GM18951 (cell line): ENCODE measurements around the gene EYS.

Experiments
- POLR2A ChIP-seq: IDR thresholded peaks from 4 replicates; pipeline ENCODE4 v1.6.1; 2011; ENCODE audit warnings: mild to moderate bottlenecking; ENCODE audit not compliant: insufficient read length, insufficient read depth; ENCODE audit errors: extremely low read depth
- in situ Hi-C: fragments of 300-500 bp; cut with MboI; formaldehyde crosslinking; loops from one replicate; pipeline ENCODE4 v1.12.0; 2022; ENCODE audit warnings: low sequenced_read_pairs, mixed read lengths, inconsistent platforms; ENCODE audit not compliant: unreplicated experiment

The EYS gene

DNA sequence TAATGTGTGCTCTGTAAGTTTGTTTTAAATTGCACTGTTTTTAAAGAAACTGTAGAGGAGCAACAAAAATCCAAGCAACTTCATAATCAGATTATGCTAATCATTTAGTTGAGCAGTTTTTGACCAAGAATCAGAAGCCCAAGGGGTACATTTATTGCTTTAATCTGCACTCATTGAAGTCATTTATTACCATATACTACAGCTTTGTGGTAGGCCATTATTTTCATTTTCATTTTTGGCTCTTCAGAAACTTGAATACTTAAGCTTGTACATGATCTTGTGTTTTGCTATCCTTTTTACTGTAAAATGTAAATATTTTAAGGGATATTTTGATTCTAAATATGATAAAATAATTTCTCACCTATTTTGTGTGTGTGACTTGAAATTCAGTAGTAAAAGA lies 1992.9 kb downstream of the EYS start:
- no peak for TF ChIP-seq POLR2A
- in situ Hi-C loops, result no loop called here

DNA sequence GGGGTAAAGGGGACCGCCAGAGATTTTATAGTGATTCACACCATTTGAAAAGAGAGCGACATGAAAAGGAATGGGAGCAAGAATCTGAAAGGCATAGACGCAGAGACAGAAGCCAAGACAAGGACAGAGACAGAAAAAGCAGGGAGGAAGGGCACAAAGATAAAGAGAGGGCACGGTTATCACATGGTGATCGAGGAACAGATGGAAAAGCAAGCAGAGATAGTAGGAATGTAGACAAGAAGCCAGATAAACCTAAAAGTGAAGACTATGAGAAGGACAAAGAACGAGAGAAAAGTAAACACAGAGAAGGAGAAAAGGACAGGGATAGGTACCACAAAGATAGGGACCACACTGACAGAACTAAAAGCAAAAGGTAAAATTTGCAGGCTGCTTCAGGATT lies 1993.7 kb downstream of the EYS start:
- in situ Hi-C loops, result no loop called here
- no peak for TF ChIP-seq POLR2A

DNA sequence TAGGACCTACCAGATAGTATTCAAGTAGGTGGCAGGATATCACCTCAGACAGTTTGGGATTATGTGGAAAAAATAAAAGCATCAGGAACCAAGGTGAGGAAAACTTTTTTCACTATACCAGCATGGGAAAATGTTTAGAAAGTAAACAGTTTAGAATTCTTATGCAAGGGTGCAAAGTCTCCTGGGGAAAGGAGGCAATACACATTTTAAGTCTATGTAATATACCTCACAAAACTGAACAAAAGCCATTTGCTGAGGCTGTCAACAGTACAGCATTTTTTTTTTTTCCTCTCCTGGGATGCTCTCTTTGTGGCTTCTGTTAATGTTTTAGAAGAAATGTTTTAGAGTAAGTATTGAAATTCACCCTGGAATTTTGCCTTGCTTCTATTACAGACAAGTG lies 1997.9 kb downstream of the EYS start:
- in situ Hi-C loops, result no loop called here
- TF ChIP-seq POLR2A, result no peak

DNA sequence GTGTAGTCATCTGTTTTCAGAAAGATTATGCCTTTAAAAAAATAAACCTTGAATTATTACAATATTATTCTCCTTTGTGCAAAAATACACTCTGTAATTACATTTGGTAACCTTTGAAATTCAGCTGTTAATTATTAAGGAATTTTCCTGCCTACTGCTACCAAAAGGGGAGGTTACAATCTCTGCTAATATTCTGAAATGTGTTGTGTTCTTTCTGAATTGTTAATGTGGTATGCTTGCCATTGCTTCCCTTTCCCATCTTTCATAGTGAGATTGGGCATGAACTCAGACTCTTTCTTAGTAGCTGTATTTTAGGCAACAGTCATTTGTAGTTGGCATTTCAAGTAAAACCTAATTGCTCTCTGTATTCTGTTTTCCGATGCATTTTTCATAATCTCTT lies 1998.4 kb downstream of the EYS start:
- no peak for TF ChIP-seq POLR2A
- in situ Hi-C loops, result no loop called here

DNA sequence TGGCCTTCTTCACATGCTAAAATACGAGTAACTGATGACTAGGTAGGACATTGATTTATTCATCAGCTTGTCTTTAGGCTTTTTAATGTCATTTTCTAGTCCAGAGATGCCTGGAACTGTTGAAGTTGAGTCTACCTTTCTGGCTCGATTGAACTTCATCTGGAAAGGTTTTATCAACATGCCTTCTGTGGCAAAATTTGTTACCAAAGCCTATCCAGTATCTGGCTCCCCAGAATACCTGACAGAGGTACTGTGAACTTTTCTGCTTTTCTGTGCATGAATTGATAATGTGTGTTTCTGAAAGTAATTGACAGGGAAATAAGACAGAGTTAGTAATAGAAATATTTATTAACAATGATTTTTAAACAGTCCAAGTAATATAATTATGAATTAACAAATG lies 2000.4 kb downstream of the EYS start:
- in situ Hi-C loops, result no loop called here
- no peak for TF ChIP-seq POLR2A

DNA sequence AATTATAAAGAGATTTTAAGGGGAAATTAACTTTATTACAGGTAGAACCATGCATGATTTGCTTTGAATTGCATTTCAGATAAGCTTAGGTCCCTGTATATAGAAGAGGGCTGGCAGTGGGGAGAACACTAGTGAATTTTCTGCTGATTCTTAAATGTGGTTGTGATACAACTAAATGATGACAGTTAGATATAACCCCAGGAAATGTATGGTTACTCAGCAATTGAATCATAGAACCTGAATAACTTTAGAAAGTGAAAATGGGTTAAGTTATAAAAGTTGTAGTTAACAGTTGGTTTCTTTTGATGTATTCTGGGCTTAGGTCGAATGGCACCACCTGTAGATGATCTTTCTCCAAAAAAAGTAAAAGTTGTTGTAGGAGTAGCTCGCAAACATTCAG lies 2001.3 kb downstream of the EYS start:
- in situ Hi-C loops, result no loop called here

DNA sequence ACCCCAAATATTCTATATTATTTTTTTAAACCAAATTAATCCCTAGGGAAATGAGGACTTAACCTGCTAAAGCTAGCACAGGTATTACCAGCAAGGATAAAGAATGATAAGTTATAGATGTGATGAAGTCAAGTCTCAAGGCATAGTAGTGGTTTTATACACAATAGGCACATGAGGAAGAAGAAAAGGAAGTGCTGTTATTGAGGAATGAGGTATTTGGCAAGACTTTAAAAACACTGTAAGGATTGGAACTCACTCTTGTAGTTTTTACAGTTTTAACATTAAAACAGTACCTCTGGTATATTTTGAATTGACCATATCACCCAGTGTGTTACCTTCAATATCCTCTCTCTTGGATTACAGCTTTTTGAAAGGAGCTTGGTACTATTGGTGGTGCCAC lies 2016.8 kb downstream of the EYS start:
- no peak for TF ChIP-seq POLR2A
- in situ Hi-C loops, result no loop called here

More for the DNA sequence above, 2001.3 kb downstream of the EYS start:
- TF ChIP-seq POLR2A, result no peak

DNA sequence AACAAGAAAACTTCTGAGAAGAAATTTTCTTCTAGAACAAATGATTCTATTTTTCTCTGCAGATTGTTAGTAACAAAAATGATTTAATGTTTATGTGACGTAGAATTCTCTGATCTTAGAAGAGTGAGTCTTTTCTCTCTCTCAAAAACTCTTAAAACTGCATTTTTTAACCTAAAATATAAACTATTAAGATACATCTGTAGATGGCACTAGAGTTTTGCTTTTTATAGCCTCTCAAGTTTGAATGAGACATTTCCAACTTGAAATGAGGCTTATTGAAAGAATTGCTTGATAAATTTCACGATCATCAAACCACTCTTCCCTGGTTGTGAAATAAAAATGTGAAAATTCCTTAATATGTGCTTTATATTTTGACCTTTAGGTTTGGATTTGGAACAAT lies 2017.6 kb downstream of the EYS start:
- no peak for TF ChIP-seq POLR2A
- in situ Hi-C loops, result no loop called here

DNA sequence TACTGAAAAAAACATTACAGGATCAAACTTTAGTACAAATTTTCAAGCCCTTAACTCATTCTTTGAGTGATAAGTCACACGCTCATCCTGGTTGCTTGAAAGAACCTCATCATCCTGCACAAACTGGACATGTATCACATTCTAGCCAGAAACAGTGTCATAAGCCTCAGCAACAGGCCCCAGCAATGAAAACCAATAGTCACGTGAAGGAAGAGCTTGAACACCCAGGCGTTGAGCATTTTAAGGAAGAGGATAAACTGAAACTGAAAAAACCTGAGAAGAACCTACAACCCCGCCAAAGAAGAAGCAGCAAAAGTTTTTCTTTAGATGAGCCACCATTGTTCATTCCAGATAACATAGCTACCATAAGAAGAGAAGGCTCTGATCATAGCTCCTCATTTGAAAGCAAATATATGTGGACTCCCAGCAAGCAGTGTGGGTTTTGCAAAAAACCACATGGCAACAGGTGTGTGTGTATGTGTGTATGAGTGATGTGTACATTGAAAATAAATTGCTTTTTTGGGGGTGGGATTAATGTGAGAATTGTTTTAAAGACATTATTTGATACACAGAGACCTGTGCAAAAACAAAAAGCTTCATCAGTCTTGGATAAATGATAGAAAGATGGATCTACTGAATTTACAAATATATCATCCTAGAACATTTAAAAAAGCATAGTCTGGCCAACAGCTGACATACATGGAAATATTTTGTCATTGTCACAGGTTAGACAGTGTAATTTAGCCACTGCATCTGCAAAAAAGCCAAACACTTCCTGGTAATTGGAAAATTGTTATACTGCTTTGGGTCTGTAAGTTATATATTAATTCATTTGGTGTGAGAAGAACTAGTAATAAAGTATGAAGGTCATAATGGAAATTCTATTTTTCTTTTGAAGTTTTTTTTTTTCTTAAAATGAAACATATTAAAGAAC lies 2021.3 kb downstream of the EYS start:
- TF ChIP-seq POLR2A, result no peak
- in situ Hi-C loops, result no loop called here

DNA sequence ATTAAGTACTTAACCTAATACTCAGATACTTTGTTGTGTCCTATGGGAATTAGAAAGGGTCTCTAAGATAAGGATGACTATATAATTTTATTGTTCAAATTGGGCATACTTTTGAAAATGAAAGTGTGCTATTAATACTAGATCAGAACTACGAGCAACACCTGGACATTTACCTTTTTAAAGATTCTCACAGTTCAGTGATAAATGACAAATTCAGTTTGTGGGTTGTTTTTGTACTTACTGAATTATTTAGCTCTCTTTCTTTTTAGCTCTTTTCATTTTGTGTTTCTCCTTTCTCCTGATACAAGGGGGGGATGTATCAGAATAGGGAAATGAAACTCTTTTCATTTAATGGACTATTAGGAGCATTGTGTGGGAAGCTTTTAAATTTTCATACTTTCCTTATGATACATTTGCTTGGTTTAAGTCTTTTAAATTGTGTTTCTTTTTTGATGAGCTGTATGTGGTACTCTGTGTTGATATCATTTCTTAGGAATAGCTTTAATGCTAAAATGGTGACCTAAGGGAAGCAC lies 2023.9 kb downstream of the EYS start:
- no peak for TF ChIP-seq POLR2A
- in situ Hi-C loops, result no loop called here

DNA sequence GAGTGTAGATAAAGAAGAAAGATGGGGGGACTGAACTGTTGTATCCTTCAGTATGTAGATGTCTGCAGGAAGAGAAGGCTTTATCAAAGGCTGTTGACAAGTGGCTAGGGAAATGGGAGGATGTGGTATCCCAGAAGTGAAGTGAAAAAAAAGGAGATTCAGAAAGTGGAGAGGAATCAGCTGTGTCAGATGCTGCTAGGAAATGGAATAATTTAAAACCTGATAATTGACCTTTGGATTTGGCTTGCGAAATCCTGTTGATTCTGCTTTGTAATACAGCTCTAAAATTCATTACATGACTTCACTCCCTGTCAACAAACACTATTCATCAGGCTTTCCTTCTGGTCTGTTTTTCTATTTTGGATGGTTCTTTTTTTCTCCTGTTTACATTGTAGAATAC lies 2029.7 kb downstream of the EYS start:
- TF ChIP-seq POLR2A, result no peak
- in situ Hi-C loops, result no loop called here

DNA sequence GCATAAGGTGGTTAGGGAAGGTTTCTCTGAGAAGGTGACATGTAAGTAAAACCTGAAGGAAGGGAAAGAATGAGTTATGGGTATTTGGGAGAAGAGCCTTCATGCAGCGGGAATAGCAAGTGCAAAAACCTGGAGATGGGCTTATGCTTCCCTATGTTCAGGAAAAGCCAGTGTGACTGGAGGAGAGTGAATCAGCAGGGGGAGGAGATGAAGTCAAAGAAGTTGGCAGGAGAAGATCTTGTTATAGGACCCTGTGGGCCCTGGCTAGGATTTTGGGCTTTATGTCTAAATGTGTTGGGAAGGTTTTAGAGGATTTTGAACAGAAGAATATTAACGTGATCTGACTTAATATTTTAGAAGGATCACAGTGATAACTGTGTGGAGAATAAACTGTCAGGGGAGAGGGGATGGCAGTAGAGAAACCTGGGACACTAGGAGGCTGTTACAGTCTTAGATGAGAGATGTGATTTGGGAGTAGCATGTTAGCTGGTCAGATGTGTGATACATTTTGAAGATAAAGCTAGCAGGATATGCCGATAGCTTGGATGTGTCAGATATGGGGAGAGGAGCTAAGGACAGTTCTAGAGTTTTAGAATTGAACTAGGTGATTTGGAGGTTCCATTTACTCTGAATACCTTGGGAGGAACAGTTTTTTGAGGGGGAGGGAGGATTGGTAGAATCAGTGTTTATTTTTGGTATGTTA lies 2030.5 kb downstream of the EYS start:
- in situ Hi-C loops, result no loop called here
- no peak for TF ChIP-seq POLR2A

DNA sequence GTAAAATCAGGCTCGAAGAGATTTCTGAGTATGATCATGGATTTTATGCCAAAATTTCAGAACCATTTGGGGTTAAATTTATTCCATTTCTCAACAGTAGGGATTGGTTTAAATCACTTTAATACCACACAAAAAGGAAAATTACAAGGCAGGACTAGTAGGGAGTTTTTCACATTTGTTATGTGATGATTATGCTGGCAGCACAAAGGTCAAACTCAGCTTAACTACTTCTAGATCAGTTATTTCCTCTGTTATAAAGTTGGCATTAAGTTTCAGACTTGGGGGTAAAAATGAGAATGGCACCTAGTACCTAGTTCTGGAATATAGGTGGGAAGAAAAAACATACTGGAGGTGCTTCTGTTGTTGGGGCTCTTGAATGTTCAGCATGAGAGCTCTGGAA lies 2031.9 kb downstream of the EYS start:
- in situ Hi-C loops, result no loop called here
- TF ChIP-seq POLR2A, result no peak

DNA sequence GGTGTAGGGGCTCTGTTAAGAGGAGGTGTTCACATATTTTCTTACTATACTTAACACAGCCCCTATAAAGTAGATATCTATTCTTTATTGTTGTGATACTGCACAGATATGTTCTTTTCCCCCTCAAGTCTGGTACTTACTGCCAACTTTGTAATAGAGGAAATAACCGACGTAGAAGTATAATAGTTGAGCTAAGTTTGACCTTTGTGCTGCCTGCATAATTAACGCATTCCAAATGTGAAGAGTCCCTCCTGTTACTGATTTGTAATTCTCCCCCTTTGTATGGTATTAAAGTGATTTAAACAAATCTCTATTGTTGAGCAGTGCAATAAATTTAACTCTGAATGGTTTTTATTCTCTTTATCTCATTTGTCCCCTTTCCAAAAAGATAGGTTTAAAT lies 2032.4 kb downstream of the EYS start:
- no peak for TF ChIP-seq POLR2A
- in situ Hi-C loops, result no loop called here
